Raji (cell line): Measurements from ENCODE around the gene GCNA.

ENCODE experiments used
- POLR2A ChIP-seq: IDR thresholded peaks from 2 replicates; pipeline ENCODE4 v1.6.1; 2011; ENCODE audit warnings: low read depth, low read length, control low read depth; ENCODE audit not compliant: insufficient read depth

GCNA gene

GRCh38 chrX:71578253-71579135 lies at the start of gene GCNA:
Gene GCNA, plus strand, starts transcription at chrX:71578437. Its CDS starts 2,385 bp downstream, at chrX:71580822.
- TF ChIP-seq POLR2A: no peak

GRCh38 chrX:71532078-71532752 lies 46.0 kb upstream of the GCNA start:
- no peak for TF ChIP-seq POLR2A

- peak; percentile 79 for TF ChIP-seq POLR2A
Measured at GRCh38 chrX:71532753-71533425, 45.3 kb upstream of the GCNA start, which contains the start of gene OGT. Gene OGT, plus strand, starts transcription at chrX:71533104. Its CDS starts 196 bp downstream, at chrX:71533300.

- TF ChIP-seq POLR2A: no peak
Measured at GRCh38 chrX:71533516-71533850, 44.8 kb upstream of the GCNA start.

- peak; percentile 25; the same call in 1 of the 2 replicates for TF ChIP-seq POLR2A
Measured at GRCh38 chrX:71533851-71534561, 44.2 kb upstream of the GCNA start.

GRCh38 chrX:71534773-71535544 lies 43.3 kb upstream of the GCNA start:
- no peak for TF ChIP-seq POLR2A

GRCh38 chrX:71536285-71536684 lies 42.0 kb upstream of the GCNA start:
- TF ChIP-seq POLR2A: no peak

- no peak for TF ChIP-seq POLR2A
Measured at GRCh38 chrX:71537743-71538142, 40.5 kb upstream of the GCNA start.

GRCh38 chrX:71540801-71541200 lies 37.4 kb upstream of the GCNA start:
- no peak for TF ChIP-seq POLR2A

GRCh38 chrX:71541210-71542022 lies 36.8 kb upstream of the GCNA start:
- TF ChIP-seq POLR2A: no peak

- TF ChIP-seq POLR2A: no peak
Measured at GRCh38 chrX:71542411-71542810, 35.8 kb upstream of the GCNA start.

- TF ChIP-seq POLR2A: no peak
Measured at GRCh38 chrX:71542825-71543224, 35.4 kb upstream of the GCNA start.

GRCh38 chrX:71543316-71543715 lies 34.9 kb upstream of the GCNA start:
- no peak for TF ChIP-seq POLR2A
